T-helper 17 cell (primary cell): ENCODE results near the gene IL34. TPM values are rescaled to one million over a fixed set of nuclear protein-coding genes. Genes with fewer than 3 reads are reported as not detected.

ENCODE experiments used
- ATAC-seq: fragments of 150-1000 bp; cut with Tn5 transposase; 2 replicates; pipeline ENCODE4 v1.10.0; 2021; ENCODE audit warnings: mild to moderate bottlenecking, moderate library complexity
- DNase-seq, 3 donors: peaks; one replicate each; pipeline versions ENCODE4 v3.0.0 to v3.0.0-alpha.2; 2020 to 2021
- H3K9me3 ChIP-seq: one replicate; pipeline ENCODE4 v1.7.0; 2013; ENCODE audit warnings: low read length, mild to moderate bottlenecking; ENCODE audit not compliant: control insufficient read depth, poor library complexity, severe bottlenecking
- H3K27ac Mint-ChIP-seq: one replicate; pipeline ENCODE4 v1.8.0; 2022; ENCODE audit warnings: mild to moderate bottlenecking, moderate library complexity, mixed read lengths
- H3K27me3 Mint-ChIP-seq: one replicate; pipeline ENCODE4 v1.8.0; 2022; ENCODE audit warnings: mixed read lengths
- H3K36me3 Mint-ChIP-seq: one replicate; pipeline ENCODE4 v1.8.0; 2022; ENCODE audit warnings: low read depth, mixed read lengths
- H3K4me1 Mint-ChIP-seq: one replicate; pipeline ENCODE4 v1.8.0; 2022; ENCODE audit warnings: mild to moderate bottlenecking, mixed read lengths
- H3K4me3 Mint-ChIP-seq: one replicate; pipeline ENCODE4 v1.8.0; 2022; ENCODE audit warnings: mild to moderate bottlenecking, moderate library complexity, mixed read lengths
- total RNA-seq, 4 donors: library from RNA in 2 of 4; stranded (reverse) in 2 of 4; gene quantifications; one replicate each; pipeline ENCODE4 v1.2.3 and lab custom pipeline; 2022 to 2026

IL34 gene
- total RNA-seq, 2 donors from 2014 or later: 0.34 TPM; not detected in 1

- Mint-ChIP-seq H3K27ac (no peak overlapping the region), H3K27me3 (no peaks in the 10 kb centered on the region), H3K36me3 (no peaks in the 10 kb centered on the region), H3K4me3 (no peak overlapping the region), H3K4me1 (peaks cover 4% of the 10 kb centered on the region)
- DNase-seq (no peak), ATAC-seq (no peak)
- H3K9me3 ChIP-seq: no peaks in the 10 kb centered on the region
Observed at GRCh38 chr16:70706948-70707465, 60.6 kb downstream of the IL34 start.

GRCh38 chr16:70708366-70709246, 62.2 kb downstream of the IL34 start:
- H3K27ac Mint-ChIP-seq: peak overlapping the region; percentile 57
- ATAC-seq: no peak
- no peak overlapping the region for H3K4me3 Mint-ChIP-seq

GRCh38 chr16:70709457-70709856, 63.1 kb downstream of the IL34 start:
- no peak overlapping the region for H3K27ac Mint-ChIP-seq
- no peak for ATAC-seq

More at GRCh38 chr16:70708366-70709246, 62.2 kb downstream of the IL34 start:
- no peaks in the 10 kb centered on the region for H3K9me3 ChIP-seq
- H3K4me1 Mint-ChIP-seq: peaks cover 3% of the 10 kb centered on the region
- no peaks in the 10 kb centered on the region for H3K36me3 Mint-ChIP-seq
- no peaks in the 10 kb centered on the region for H3K27me3 Mint-ChIP-seq
- no peak for DNase-seq

GRCh38 chr16:70709942-70710341, 63.6 kb downstream of the IL34 start:
- Mint-ChIP-seq H3K27ac (no peak overlapping the region), H3K36me3 (no peaks in the 10 kb centered on the region), H3K4me1 (peaks cover 3% of the 10 kb centered on the region), H3K27me3 (no peaks in the 10 kb centered on the region), H3K4me3 (no peak overlapping the region)
- DNase-seq (no peak), ATAC-seq (no peak)
- no peaks in the 10 kb centered on the region for H3K9me3 ChIP-seq

More at GRCh38 chr16:70709457-70709856, 63.1 kb downstream of the IL34 start:
- no peak for DNase-seq
- H3K4me1 Mint-ChIP-seq: peaks cover 3% of the 10 kb centered on the region
- no peaks in the 10 kb centered on the region for H3K27me3 Mint-ChIP-seq
- H3K4me3 Mint-ChIP-seq: no peak overlapping the region
- H3K9me3 ChIP-seq: no peaks in the 10 kb centered on the region
- H3K36me3 Mint-ChIP-seq: no peaks in the 10 kb centered on the region

Other genes starting within 250 kb of the IL34 start
- 10 to 100 TPM; 11.8 to 14.4 TPM for gene ST3GAL2, start 207.5 kb upstream of the IL34 start, total RNA-seq
- gene FCSK, start 192.0 kb upstream of the IL34 start, total RNA-seq: 10 to 100 TPM; 27.1 to 27.7 TPM
- 10 to 100 TPM; 26.3 to 54.0 TPM for gene COG4, start 123.0 kb upstream of the IL34 start, total RNA-seq
- 100 to 1,000 TPM; 163 to 182 TPM for gene SF3B3, start 122.7 kb upstream of the IL34 start, total RNA-seq
- 1 to 10 TPM; 4.4 to 6.9 TPM for gene MTSS2, start 39.5 kb downstream of the IL34 start, total RNA-seq
- gene VAC14, start 154.6 kb downstream of the IL34 start, total RNA-seq: 10 to 100 TPM; 36.7 to 38.4 TPM